ENCODE measurements around the gene SMR3B.

SMR3B gene

DNA sequence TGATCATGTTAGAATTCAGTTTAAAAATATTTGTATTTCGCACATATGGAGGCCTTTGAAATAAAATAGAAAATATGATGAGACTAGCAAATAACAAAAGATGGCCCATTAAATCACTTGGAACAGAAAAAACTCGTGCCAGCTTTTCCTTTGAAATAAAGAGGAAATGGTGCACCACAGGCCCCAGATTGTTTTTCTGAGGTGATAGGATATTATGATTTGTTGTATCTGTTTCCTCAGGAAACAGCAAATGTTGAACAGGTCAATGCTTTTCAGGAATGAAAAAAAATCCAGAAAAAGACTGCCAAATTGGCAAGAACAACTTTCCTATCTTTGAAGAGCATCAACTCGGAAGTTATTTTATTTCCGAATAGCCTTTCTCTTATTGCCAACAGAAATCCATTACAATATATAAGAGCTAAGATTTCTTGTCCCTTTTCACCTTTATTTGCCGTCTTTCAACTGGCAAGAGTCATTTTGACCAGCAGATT lies at the start of gene SMR3B:
SMR3B (plus strand) TSS at position 441 of the 491 bp plus-strand sequence. CDS start 1,380 bp downstream, outside the sequence.
- DNase-seq (ENCODE audit: low read depth): no peak

DNA sequence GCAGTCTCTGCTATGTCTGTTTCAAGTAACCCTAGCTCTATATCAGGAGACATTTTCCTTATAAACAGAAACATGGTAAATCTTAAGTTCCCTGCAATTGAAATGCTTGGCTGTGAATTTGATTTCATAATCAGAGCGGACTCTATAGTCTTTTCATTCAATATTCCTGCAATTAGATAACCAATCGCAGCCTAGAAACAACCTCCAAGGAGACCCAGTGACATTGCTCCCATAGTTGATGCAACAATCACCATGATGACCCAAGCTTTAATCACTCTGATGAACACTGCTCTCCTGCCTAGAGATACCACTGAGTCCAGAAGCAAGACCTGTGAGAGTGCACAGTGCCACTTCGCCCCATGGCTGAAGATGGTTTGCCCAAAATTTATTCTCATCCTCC lies 48.2 kb upstream of the SMR3B start, which contains the start of gene CABS1:
CABS1 (plus strand) TSS at position 301 of the 400 bp plus-strand sequence; CDS start at position 360, 59 bp downstream.
- DNase-seq (ENCODE audit: low read depth): no peak

DNA sequence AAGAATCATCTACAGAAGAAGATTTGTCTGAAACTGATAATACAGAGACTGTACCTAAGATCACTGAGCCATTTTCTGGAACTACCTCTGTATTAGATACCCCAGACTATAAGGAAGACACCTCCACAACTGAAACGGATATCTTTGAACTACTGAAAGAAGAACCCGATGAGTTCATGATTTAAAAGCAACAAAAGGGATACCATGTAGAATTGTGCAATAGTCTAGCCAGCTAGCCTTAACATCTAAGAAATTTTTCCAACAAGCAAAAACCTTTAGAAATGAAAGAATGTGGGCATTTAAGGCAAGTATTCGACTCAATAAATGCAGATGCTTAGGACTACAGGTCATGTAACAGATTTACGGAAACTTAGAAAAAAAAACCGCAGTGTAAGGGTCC lies 46.9 kb upstream of the SMR3B start:
- no peak for DNase-seq (ENCODE audit: low read depth)

GRCh38 chr4:70337886-70338420 lies 45.0 kb upstream of the SMR3B start:
- peak; percentile 10 for DNase-seq (ENCODE audit: low read depth)

DNA sequence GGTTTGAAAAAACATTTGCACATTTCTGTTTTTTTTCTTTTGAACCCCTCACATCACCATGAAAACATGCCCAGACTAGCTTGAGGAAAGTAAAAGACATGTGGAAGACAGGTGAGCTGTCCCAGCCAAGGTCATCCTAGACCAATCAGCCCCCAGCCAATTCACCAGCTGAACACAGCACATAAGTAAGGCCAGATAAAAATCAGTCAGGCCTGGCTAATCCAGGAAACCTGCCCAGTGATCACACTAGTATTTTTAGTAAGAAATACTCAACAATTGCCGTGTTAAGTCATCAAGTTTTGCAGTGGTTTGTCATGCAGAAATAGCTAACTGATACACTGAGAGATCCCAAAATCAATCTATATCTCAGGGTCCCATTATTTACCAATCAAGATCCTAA lies 26.7 kb upstream of the SMR3B start:
- no peak for DNase-seq (ENCODE audit: low read depth)

DNA sequence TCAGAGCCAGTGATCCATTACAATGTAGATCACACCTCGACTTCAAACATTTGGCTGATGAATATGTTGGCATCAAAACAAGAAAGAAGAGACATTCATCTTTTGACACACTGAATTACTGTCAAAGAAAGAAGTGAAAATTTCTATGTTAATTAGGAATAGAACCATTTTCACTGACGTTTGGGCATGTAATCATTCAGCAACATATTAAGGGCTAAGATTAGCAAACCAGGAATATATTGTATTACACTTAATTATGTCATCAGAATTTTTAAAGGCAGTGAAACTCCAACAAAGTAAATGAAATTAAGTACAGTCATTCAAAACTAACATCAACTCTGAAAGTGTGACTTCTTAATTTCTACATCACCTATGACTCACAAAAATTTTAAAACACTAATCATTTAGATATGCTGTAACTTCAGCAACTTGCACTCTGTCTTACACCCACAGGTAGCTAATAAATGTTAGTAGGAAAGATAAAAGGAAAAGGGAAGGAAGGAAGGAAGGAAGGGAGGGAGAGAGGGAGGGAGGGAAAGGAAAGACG lies 23.7 kb upstream of the SMR3B start:
- DNase-seq (ENCODE audit: low read depth): no peak

DNA sequence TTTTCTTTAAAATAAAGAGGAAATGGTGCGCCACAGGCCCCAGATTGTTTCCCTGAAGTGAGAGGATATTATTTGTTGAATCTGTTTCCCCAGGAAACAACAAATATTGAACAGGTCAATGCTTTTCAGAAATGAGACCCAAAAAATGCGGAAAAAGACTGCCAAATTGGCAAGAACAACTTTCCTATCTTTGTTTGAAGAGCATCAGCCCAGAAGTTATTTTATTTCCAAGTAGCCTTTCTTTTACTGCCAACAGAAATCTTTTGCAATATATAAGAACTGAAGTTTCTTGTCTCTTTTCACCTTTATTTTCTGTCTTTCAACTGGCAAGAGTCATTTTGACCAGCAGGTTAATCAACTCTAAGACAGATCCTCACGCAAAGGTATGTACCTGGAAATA lies 22.5 kb upstream of the SMR3B start, which contains the start of gene SMR3A:
SMR3A (plus strand) TSS at position 301 of the 400 bp plus-strand sequence. CDS start 1,356 bp downstream, outside the sequence.
- DNase-seq (ENCODE audit: low read depth): no peak

GRCh38 chr4:70364002-70364401 lies 18.9 kb upstream of the SMR3B start:
- no peak for DNase-seq (ENCODE audit: low read depth)

DNA sequence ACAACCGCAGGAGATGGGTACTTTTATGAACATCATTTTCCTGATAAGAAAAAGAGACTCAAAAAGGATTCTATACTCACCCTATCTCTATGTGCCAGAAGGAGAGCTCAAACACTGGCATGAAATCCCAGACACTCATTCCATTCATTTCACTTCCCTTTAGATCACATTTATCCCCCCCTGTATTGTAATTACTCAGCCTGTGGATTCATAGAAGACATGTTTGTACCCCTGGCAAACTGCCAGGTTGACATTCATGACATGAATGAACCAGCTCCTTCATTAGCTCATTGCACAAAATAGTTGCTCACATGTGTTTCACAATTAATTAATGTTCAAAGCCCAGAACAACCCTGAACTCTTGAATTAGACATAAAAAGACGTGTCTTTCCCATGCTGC lies 17.5 kb upstream of the SMR3B start:
- no peak for DNase-seq (ENCODE audit: low read depth)

DNA sequence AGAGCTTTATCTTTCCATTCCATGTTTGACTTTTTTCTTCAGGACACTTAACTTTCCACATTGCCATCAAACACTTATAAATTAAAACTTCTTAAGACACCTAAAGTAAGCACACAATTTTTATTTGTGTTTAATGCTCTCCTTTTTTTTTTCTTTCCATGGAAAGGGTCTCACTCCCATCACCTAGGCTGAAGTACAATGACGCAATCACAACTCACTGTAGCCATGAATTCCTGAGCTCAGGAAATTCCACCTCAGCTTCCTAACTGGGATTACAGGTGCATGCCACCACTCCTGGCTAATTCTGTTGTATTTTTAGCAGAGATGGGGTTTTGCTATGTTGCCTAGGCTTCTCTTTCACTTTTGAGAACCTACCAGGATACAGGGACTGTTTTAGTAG lies 15.1 kb upstream of the SMR3B start:
- no peak for DNase-seq (ENCODE audit: low read depth)

- no peak for DNase-seq (ENCODE audit: low read depth)
Observed at GRCh38 chr4:70371987-70372386, 10.9 kb upstream of the SMR3B start.

GRCh38 chr4:70372760-70373159 lies 10.2 kb upstream of the SMR3B start:
- DNase-seq (ENCODE audit: low read depth): no peak

GRCh38 chr4:70380578-70380977 lies 2.4 kb upstream of the SMR3B start:
- DNase-seq (ENCODE audit: low read depth): no peak

GRCh38 chr4:70392057-70392776 lies 9.3 kb downstream of the SMR3B start:
- DNase-seq (ENCODE audit: low read depth): no peak

DNA sequence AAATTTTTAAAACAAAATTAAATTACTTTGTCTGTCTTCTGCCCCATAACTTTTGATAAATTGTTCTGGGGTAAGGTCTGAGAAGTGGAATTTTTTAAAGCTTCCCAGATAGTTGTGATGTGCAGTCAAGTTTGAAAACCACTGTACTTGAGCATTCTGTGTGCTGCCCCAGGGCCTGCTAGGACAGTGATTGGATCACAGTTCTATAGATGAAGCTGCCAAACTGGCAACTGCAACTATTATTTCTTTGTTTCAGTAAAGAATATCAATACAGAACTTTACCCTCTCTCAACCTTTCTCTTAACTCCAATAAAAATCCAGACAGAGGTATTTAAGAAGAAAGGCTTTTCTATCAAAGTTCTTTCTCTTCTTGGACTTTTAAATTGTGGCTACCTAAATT lies 14.6 kb downstream of the SMR3B start, which contains the start of gene OPRPN:
OPRPN (plus strand) TSS at position 361 of the 400 bp plus-strand sequence. CDS start 1,346 bp downstream, outside the sequence.
- no peak for DNase-seq (ENCODE audit: low read depth)

DNA sequence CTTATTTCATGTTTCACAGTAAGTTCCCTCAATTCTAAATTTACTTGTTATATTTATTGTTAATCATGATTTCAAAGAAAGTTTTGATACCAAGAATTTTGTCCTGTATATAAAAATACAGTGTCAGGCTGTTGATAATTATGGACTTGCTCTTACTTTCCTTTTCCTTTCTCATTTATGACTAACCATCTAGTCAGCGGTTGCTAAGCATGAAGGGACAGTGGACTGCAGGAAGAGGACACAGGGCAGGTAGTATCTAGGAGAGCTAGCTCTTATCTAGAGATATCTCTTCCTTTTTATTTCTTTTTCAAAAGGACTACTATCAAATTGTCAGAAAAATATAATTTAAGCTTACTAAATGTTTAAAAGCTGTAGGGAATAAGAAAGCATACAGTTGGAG lies 16.4 kb downstream of the SMR3B start:
- DNase-seq (ENCODE audit: low read depth): peak; percentile 9

- no peak for DNase-seq (ENCODE audit: low read depth)
Observed at GRCh38 chr4:70402762-70403161, 19.8 kb downstream of the SMR3B start.

GRCh38 chr4:70405765-70406164 lies 22.8 kb downstream of the SMR3B start:
- no peak for DNase-seq (ENCODE audit: low read depth)

DNA sequence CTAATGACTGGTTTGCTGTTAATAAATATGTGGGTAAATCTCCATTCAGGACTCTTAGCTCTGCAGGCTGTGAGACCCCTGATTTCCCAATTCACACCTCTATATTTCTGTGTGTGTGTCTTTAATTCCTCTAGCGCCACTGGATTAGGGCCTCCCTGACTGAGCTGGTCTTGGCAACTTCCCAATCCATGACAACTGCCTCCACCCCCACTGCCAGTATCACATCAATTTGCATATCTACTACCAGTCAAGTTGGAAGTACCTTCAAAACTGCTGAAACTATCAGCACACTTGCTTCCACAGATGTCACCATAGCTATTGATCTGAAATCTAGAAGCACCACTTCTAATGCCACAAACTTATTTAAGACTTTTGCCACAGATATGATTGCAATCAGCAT lies 42.4 kb downstream of the SMR3B start:
- no peak for DNase-seq (ENCODE audit: low read depth)

GRCh38 chr4:70426789-70427188 lies 43.9 kb downstream of the SMR3B start:
- no peak for DNase-seq (ENCODE audit: low read depth)

DNA sequence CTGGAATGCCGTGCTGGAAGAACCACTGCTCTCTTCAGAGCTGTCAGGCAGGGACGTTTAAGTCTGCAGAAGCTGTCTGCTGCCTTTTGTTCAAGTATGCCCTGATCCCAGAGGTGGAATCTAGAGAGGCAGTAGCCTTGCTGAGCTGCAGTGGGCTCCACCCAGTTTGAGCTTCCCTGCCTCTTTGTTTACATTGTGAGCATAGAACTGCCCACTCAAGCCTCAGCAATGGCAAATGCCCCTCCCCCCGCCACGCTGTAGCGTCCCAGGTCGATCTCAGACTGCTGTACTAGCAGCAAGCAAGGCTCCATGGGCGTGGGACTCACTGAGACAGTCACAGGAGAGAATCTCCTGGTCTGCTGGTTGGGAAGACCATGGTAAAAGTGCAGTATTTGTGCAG lies 54.3 kb downstream of the SMR3B start:
- no peak for DNase-seq (ENCODE audit: low read depth)
